A172 (cell line): ENCODE results near the gene CHMP4B. TPM values are rescaled to one million over a fixed set of nuclear protein-coding genes. Genes with fewer than 3 reads are reported as not detected.
"Not testable (repeated sequence)": the region's sequence is repeated elsewhere in the genome, so short reads cannot be mapped to it uniquely, and the experiment has no call there.

Experiments used
- DNase-seq: peaks from one replicate; pipeline ENCODE4 v3.0.0-alpha.2; 2015; ENCODE audit warnings: low spot score
- total RNA-seq: library from RNA; depleted of rRNA; stranded (reverse); fragments of >200 nt; shearing (Covaris generic); gene quantifications from 2 replicates; pipeline ENCODE4 v1.2.3, GENCODE V29; 2014

CHMP4B gene
- total RNA-seq, 1 experiment from 2014 or later = 74.7 TPM

DNA sequence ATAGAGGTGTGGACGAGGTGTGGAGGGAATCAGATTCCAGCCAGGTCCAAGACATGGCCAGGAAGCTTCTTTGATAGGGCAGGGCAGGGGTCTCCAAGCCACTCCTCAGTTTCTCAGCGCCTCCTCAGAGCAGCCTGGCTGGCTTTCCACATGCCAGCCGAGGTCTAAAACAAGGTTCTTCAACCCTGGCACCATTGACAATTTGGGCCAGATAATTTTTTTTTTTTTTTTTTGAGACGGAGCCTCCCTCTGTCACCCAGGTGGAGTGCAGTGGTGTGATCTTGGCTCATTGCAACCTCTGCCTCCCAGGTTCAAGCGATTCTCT, 21.3 kb upstream of the CHMP4B start:
- no peak for DNase-seq

DNA sequence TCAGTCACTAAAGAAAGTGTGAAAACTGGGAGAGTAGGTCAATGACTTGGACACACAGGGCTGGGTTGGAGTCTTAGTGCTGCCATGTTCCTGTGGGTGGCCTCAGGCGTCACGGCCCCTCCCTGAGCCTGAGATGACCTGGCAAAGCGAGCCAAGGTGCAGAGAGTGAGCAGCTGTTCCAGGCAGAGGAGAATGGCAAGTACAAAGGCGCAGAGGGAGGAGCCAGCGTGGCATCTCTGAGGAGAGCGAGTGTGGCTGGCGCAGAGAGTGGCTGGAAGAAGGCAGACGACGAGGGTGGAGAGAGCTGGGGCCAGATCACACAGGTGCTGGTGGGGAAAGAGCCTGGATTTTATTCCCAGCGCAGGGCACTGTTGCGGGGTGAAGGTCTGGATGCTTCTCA, 20.6 kb upstream of the CHMP4B start:
- DNase-seq = no peak

DNA sequence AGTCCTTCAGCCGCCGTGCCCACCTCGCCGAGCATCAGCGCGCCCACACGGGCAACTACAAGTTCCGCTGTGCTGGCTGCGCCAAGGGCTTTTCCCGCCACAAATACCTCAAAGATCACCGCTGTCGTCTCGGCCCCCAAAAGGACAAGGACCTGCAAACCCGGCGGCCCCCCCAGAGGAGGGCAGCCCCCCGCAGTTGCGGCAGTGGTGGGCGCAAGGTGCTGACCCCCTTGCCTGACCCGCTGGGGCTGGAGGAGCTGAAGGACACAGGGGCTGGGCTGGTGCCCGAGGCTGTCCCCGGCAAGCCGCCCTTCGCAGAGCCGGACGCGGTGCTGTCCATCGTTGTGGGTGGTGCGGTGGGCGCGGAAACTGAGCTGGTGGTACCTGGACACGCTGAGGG, 20.1 kb upstream of the CHMP4B start:
- no peak for DNase-seq

- DNase-seq = no peak
These were observed 19.6 kb upstream of the CHMP4B start for GRCh38 chr20:33791540-33791939.

DNA sequence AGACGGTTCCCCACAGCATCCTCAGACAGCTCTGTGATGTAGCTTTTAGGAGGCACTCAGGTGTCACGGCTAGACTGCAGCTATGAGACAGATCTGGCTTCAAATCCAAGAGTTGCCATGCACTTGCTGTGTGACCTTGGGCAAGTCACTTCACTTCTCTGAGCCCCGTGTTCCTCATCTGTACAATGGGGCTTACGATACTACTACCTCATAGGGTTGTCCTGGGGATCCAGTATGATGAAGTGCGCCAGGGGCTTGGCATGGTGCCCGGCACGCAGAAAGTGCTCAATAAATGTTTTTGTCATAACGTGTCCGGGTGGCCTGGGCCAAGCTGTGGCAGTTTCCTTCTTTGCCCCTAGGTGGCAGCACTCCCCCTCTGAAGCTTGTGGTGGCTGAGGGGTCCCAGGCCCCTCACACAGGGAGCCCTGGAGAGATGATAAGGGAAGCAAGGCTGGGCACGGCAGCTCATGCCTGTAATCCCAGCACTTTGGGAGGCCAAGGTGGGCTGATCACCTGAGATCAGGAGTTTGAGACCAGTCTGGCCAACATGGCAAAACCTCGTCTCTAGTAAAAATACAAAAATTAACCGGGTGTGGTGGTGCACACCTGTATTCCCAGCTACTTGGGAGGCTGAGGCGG, 19.1 kb upstream of the CHMP4B start:
- DNase-seq = peak; percentile 41

GRCh38 chr20:33792598-33792989, 18.6 kb upstream of the CHMP4B start:
- not testable (repeated sequence) for DNase-seq

- peak; percentile 24 for DNase-seq
These were observed 17.9 kb upstream of the CHMP4B start for GRCh38 chr20:33793011-33793931.

GRCh38 chr20:33796263-33796906, 14.8 kb upstream of the CHMP4B start:
- no peak for DNase-seq

GRCh38 chr20:33796907-33797544, 14.1 kb upstream of the CHMP4B start:
- no peak for DNase-seq

GRCh38 chr20:33798444-33798843, 12.7 kb upstream of the CHMP4B start:
- no peak for DNase-seq

DNA sequence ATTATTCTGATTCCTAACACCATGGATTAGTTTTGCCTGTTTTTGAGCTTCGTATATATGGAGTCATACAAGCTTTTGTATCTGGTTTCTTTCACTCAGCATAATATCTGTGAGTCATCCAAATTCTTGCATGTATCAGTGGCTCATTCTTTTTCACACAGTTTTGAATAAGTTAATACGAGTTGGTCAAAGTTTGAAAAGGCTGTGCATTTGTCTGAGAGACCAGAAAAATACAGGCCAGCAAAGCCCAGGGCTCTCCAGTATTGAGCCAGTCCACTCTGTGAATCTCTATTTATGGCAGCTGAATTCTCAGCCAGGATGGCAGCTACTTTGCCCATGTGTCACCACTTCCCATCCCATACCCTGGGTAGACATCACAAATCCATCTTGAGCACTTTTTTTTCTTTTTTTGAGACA, 7.2 kb upstream of the CHMP4B start:
- peak; percentile 64 for DNase-seq

GRCh38 chr20:33808388-33808787, 2.8 kb upstream of the CHMP4B start:
- no peak for DNase-seq

- DNase-seq = no peak
These were observed 889 bp upstream of the CHMP4B start for GRCh38 chr20:33810259-33810658.

GRCh38 chr20:33811776-33812151, 616 bp downstream of the CHMP4B start:
- DNase-seq = no peak

DNA sequence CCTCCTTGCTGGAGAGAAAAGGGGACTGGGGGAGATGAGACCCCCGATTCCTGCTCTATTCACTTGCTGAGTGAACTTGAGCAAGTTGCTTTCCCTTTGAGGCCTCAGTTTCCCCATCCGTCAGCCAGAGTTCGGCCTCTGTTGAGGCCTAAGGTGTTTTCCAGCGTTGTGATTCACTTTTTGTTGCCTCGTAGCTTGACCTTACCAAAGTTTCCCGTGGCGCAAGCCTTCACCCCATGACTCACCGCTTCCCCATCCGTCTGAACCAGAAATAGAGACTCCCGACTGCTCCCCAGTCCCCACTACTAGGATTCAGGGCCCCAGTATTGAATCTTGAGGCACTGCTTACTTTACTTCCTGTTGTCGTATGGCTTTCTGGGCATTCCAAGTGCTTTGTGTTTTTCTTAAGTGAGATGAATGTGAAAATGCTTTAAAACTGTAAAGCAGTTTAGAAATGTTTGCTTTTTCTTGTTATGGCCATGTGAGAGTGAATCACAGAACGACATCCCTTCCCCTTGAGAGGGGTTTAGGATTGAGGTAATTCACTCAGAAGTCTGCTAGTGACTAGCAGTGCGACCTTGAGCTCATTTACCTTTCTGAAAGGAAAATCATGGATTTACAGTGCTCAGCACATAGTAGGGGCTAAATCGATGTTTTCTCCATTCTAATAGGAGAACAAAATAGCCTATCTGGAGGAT, 1.2 kb downstream of the CHMP4B start:
- DNase-seq = peak; percentile 88

- DNase-seq = peak; percentile 31
These were observed 1.8 kb downstream of the CHMP4B start for GRCh38 chr20:33812908-33813462.

DNA sequence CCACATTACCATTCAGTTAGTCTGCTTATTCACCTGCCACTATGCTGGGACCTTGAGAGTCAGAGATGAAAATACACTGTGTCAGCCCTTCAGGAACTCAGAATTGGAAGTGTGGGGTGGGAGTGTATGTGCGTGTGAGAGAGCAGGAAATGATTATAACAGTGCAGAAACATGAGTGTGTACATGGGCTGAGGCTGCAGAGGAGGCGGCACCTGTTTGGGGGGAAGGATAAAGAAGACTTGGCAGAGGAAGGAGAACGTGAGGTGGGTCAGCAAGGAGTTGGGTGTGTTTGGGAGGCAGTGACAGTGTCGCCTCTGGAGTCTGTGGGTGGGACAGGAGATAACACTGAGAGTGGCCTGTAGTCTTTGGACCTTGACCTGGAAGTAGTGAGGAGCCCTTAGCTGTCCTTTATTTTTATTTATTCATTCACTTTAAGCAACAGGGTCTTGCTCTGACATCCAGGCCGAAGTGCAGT, 3.1 kb downstream of the CHMP4B start:
- no peak for DNase-seq

DNA sequence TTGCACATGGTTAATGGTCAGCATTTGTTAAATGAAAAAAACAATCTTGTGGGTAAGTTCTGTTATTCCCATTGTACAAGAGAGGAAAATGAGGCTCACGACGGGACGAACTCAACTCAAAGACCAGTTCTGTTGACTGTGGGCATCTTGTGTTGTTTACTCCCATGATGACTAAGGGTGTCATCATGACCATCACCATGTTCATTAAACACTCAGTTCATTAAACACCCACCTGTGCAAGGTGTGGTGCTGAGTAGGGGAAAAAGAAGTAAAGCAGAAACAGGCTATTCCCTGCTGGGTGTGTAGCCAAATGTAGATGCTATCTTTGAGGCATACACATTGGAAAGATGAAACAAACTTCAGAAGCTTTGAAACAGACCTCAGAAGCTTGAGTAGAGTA, 4.5 kb downstream of the CHMP4B start:
- DNase-seq = no peak

GRCh38 chr20:33816191-33816590, 5.0 kb downstream of the CHMP4B start:
- no peak for DNase-seq

- no peak for DNase-seq
These were observed 6.3 kb downstream of the CHMP4B start for GRCh38 chr20:33817411-33817810.

GRCh38 chr20:33819456-33819855, 8.3 kb downstream of the CHMP4B start:
- no peak for DNase-seq
